KMS-11 (cell line): ENCODE results near the gene KCNQ2.

Experiments
- H2AFZ ChIP-seq: fragments of 200-600 bp; sonication (generic); 2 replicates; pipeline ENCODE4 v1.6.1; 2016; ENCODE audit warnings: antibody characterized with exemption, mixed run types, low read depth
- H3K27ac ChIP-seq: fragments of 200-600 bp; sonication (generic); 2 replicates; pipeline ENCODE4 v1.6.1; 2016; ENCODE audit warnings: mild to moderate bottlenecking, mixed run types
- H3K27me3 ChIP-seq: fragments of 200-600 bp; sonication (generic); 2 replicates; pipeline ENCODE4 v1.6.1; 2017; ENCODE audit warnings: mild to moderate bottlenecking, low read depth, mixed run types, moderate library complexity; ENCODE audit not compliant: insufficient read depth
- H3K36me3 ChIP-seq: fragments of 200-600 bp; sonication (generic); 2 replicates; pipeline ENCODE4 v1.6.1; 2017; ENCODE audit warnings: mild to moderate bottlenecking, mixed run types; ENCODE audit not compliant: insufficient read depth
- H3K4me1 ChIP-seq: fragments of 200-600 bp; sonication (generic); 2 replicates; pipeline ENCODE4 v1.6.1; 2016; ENCODE audit warnings: mild to moderate bottlenecking, low read depth, mixed run types; ENCODE audit not compliant: poor library complexity, severe bottlenecking
- H3K4me2 ChIP-seq: fragments of 200-600 bp; sonication (generic); 2 replicates; pipeline ENCODE4 v1.7.0; 2016; ENCODE audit warnings: mild to moderate bottlenecking, mixed run types
- H3K4me3 ChIP-seq: fragments of 200-600 bp; sonication (generic); IDR thresholded peaks from 2 replicates; pipeline ENCODE4 v1.6.1; 2017; ENCODE audit warnings: low read depth, low read length, mixed read lengths; ENCODE audit not compliant: insufficient read depth
- H3K79me2 ChIP-seq: fragments of 200-600 bp; sonication (generic); 2 replicates; pipeline ENCODE4 v1.6.1; 2016; ENCODE audit warnings: low read depth, mixed run types; ENCODE audit not compliant: insufficient read depth
- H3K9ac ChIP-seq: fragments of 200-600 bp; sonication (generic); 2 replicates; pipeline ENCODE4 v1.6.1; 2016; ENCODE audit warnings: mild to moderate bottlenecking, mixed run types
- H4K20me1 ChIP-seq: fragments of 200-600 bp; sonication (generic); 2 replicates; pipeline ENCODE4 v1.6.1; 2016; ENCODE audit warnings: mild to moderate bottlenecking, mixed run types; ENCODE audit not compliant: insufficient read depth
- CTCF ChIP-seq: fragments of 200-600 bp; sonication (generic); conservative IDR thresholded peaks from 2 replicates; pipeline ENCODE4 v1.6.1; 2017; ENCODE audit warnings: low read depth, mild to moderate bottlenecking, antibody characterized with exemption, low read length, moderate library complexity, mixed read lengths

The KCNQ2 gene

GRCh38 chr20:63422653-63423052 lies 49.8 kb downstream of the KCNQ2 start:
- no peak overlapping the region for H2AFZ ChIP-seq
- H3K36me3 ChIP-seq = no peaks in the 10 kb centered on the region
- H3K9ac ChIP-seq = no peak overlapping the region
- no peaks in the 10 kb centered on the region for H3K79me2 ChIP-seq
- H3K4me2 ChIP-seq = no peak overlapping the region
- H4K20me1 ChIP-seq = no peaks in the 10 kb centered on the region
- H3K27me3 ChIP-seq = peaks cover 100% of the 10 kb centered on the region
- H3K4me1 ChIP-seq = no peaks in the 10 kb centered on the region
- TF ChIP-seq CTCF = no peak
- H3K27ac ChIP-seq = no peak overlapping the region
- no peak overlapping the region for H3K4me3 ChIP-seq

- no peak overlapping the region for H3K4me3 ChIP-seq
- no peaks in the 10 kb centered on the region for H3K4me1 ChIP-seq
- no peaks in the 10 kb centered on the region for H3K79me2 ChIP-seq
- no peak overlapping the region for H3K4me2 ChIP-seq
- H2AFZ ChIP-seq = no peak overlapping the region
- H3K9ac ChIP-seq = no peak overlapping the region
- H3K27ac ChIP-seq = no peak overlapping the region
- no peak for TF ChIP-seq CTCF
- peaks cover 100% of the 10 kb centered on the region for H3K27me3 ChIP-seq
- no peaks in the 10 kb centered on the region for H3K36me3 ChIP-seq
- no peaks in the 10 kb centered on the region for H4K20me1 ChIP-seq
These were observed 50.5 kb downstream of the KCNQ2 start for GRCh38 chr20:63421913-63422312.

GRCh38 chr20:63421094-63421692 lies 51.3 kb downstream of the KCNQ2 start:
- Histone ChIP-seq H4K20me1 (no peaks in the 10 kb centered on the region), H3K4me1 (no peaks in the 10 kb centered on the region), H3K4me2 (no peak overlapping the region), H3K27me3 (peaks cover 100% of the 10 kb centered on the region), H3K36me3 (no peaks in the 10 kb centered on the region), H3K9ac (no peak overlapping the region), H3K27ac (no peak overlapping the region), H3K4me3 (no peak overlapping the region), H3K79me2 (no peaks in the 10 kb centered on the region), H2AFZ (no peak overlapping the region)
- TF ChIP-seq CTCF = no peak

- H3K36me3 ChIP-seq = no peaks in the 10 kb centered on the region
- H3K27ac ChIP-seq = no peak overlapping the region
- no peak overlapping the region for H3K4me2 ChIP-seq
- H3K9ac ChIP-seq = no peak overlapping the region
- H3K79me2 ChIP-seq = no peaks in the 10 kb centered on the region
- no peak overlapping the region for H2AFZ ChIP-seq
- no peaks in the 10 kb centered on the region for H3K4me1 ChIP-seq
- peaks cover 100% of the 10 kb centered on the region for H3K27me3 ChIP-seq
- no peak for TF ChIP-seq CTCF
- no peaks in the 10 kb centered on the region for H4K20me1 ChIP-seq
- no peak overlapping the region for H3K4me3 ChIP-seq
These were observed 51.9 kb downstream of the KCNQ2 start for GRCh38 chr20:63420359-63421093.
